ENCODE results near the gene OTUB1. TPM values are rescaled to one million over a fixed set of nuclear protein-coding genes. Genes with fewer than 3 reads are reported as not detected.
"Not testable (repeated sequence)": the region's sequence is repeated elsewhere in the genome, so short reads cannot be mapped to it uniquely, and the experiment has no call there.

Gene OTUB1
- total RNA-seq, 1 donor from 2014 or later: 60.6 TPM

GRCh38 chr11:63952570-63952969, 33.7 kb upstream of the OTUB1 start:
- no peak for ATAC-seq
- intact Hi-C loops (cut with DNase I): no loop called here
- Histone ChIP-seq H3K36me3 (peaks cover 30% of the 10 kb centered on the region), H3K4me3 (no peak overlapping the region), H3K27me3 (no peaks in the 10 kb centered on the region), H3K9me3 (no peaks in the 10 kb centered on the region), H3K4me1 (no peaks in the 10 kb centered on the region), H3K27ac (no peak overlapping the region)
- no peak for TF ChIP-seq CTCF (IDR thresholded peaks at IDR 0.05)
- DNase-seq: no peak

GRCh38 chr11:63958008-63958407, 28.2 kb upstream of the OTUB1 start:
- Histone ChIP-seq H3K27me3 (no peaks in the 10 kb centered on the region), H3K9me3 (no peaks in the 10 kb centered on the region), H3K4me3 (no peak overlapping the region), H3K27ac (no peak overlapping the region), H3K4me1 (no peaks in the 10 kb centered on the region), H3K36me3 (peaks cover 27% of the 10 kb centered on the region)
- intact Hi-C loops (cut with DNase I): no loop called here
- no peak for ATAC-seq
- no peak for TF ChIP-seq CTCF (IDR thresholded peaks at IDR 0.05)
- DNase-seq: no peak

GRCh38 chr11:63961608-63962412, 24.4 kb upstream of the OTUB1 start:
- no peak overlapping the region for H3K27ac ChIP-seq
- H3K4me3 ChIP-seq: no peak overlapping the region
- no peaks in the 10 kb centered on the region for H3K4me1 ChIP-seq
- no peak for TF ChIP-seq CTCF (IDR thresholded peaks at IDR 0.05)
- no peak for DNase-seq
- H3K36me3 ChIP-seq: no peaks in the 10 kb centered on the region
- no peaks in the 10 kb centered on the region for H3K9me3 ChIP-seq
- ATAC-seq: peak; percentile 55
- no peaks in the 10 kb centered on the region for H3K27me3 ChIP-seq
- intact Hi-C loops (cut with DNase I): no loop called here

- H3K27ac ChIP-seq; H3K4me1 ChIP-seq; H3K27me3 ChIP-seq; intact Hi-C loops (cut with DNase I); DNase-seq; H3K9me3 ChIP-seq; H3K4me3 ChIP-seq; H3K36me3 ChIP-seq; ATAC-seq: not testable (repeated sequence)
Observed at GRCh38 chr11:63963895-63964294, 22.3 kb upstream of the OTUB1 start.

- no peak for DNase-seq
- Histone ChIP-seq H3K36me3 (no peaks in the 10 kb centered on the region), H3K4me1 (no peaks in the 10 kb centered on the region), H3K4me3 (no peak overlapping the region), H3K27ac (no peak overlapping the region), H3K9me3 (no peaks in the 10 kb centered on the region), H3K27me3 (no peaks in the 10 kb centered on the region)
- no peak for TF ChIP-seq CTCF (IDR thresholded peaks at IDR 0.05)
- intact Hi-C loops (cut with DNase I): no loop called here
- no peak for ATAC-seq
Observed at GRCh38 chr11:63966444-63966843, 19.8 kb upstream of the OTUB1 start.

- no peak for DNase-seq
- ATAC-seq: no peak
- Histone ChIP-seq H3K9me3 (no peaks in the 10 kb centered on the region), H3K27ac (no peak overlapping the region), H3K27me3 (no peaks in the 10 kb centered on the region), H3K4me3 (no peak overlapping the region), H3K4me1 (no peaks in the 10 kb centered on the region), H3K36me3 (no peaks in the 10 kb centered on the region)
- intact Hi-C loops (cut with DNase I): no loop called here
- no peak for TF ChIP-seq CTCF (IDR thresholded peaks at IDR 0.05)
Observed at GRCh38 chr11:63969461-63969860, 16.8 kb upstream of the OTUB1 start.
